Activated T-cell treated with anti-CD3 and anti-CD28 coated beads, Interleukin-2, amount 50 U/mL, for 48 hours (primary cell): ENCODE data around the gene MCCC2.
"Not testable (repeated sequence)": the region's sequence is repeated elsewhere in the genome, so short reads cannot be mapped to it uniquely, and the experiment has no call there.

Source experiments
- DNase-seq, 2 experiments: peaks; one replicate each; pipeline ENCODE4 v3.0.0-alpha.2; 2020

MCCC2 gene

GRCh38 chr5:71663191-71663969, 76.2 kb downstream of the MCCC2 start:
- DNase-seq: no peak

- not testable (repeated sequence) for DNase-seq
These were observed 77.5 kb downstream of the MCCC2 start for GRCh38 chr5:71664615-71665014.

GRCh38 chr5:71666321-71666720, 79.2 kb downstream of the MCCC2 start:
- DNase-seq: no peak

GRCh38 chr5:71677977-71678376, 90.8 kb downstream of the MCCC2 start:
- DNase-seq: no peak

- DNase-seq: no peak
These were observed 92.6 kb downstream of the MCCC2 start for GRCh38 chr5:71679714-71680113.

- no peak for DNase-seq
These were observed 93.4 kb downstream of the MCCC2 start for GRCh38 chr5:71680510-71680909.

- DNase-seq: no peak
These were observed 94.2 kb downstream of the MCCC2 start for GRCh38 chr5:71681296-71681695.

GRCh38 chr5:71684309-71684708, 97.2 kb downstream of the MCCC2 start:
- DNase-seq: no peak

GRCh38 chr5:71693828-71694427, 106.8 kb downstream of the MCCC2 start:
- DNase-seq: no peak

- DNase-seq: no peak
These were observed 107.9 kb downstream of the MCCC2 start for GRCh38 chr5:71695071-71695470.

GRCh38 chr5:71695595-71695994, 108.5 kb downstream of the MCCC2 start:
- DNase-seq: no peak

GRCh38 chr5:71697967-71698366, 110.8 kb downstream of the MCCC2 start:
- no peak for DNase-seq

GRCh38 chr5:71699233-71699632, 112.1 kb downstream of the MCCC2 start:
- no peak for DNase-seq

- DNase-seq: no peak
These were observed 112.6 kb downstream of the MCCC2 start for GRCh38 chr5:71699751-71700150.

- DNase-seq: no peak
These were observed 113.7 kb downstream of the MCCC2 start for GRCh38 chr5:71700803-71701202.

GRCh38 chr5:71701407-71701806, 114.3 kb downstream of the MCCC2 start:
- peak in 1 of 2 experiments; percentile 20 for DNase-seq

- no peak for DNase-seq
These were observed 116.8 kb downstream of the MCCC2 start for GRCh38 chr5:71703941-71704340.

GRCh38 chr5:71705421-71705820, 118.3 kb downstream of the MCCC2 start:
- DNase-seq: no peak

- DNase-seq: no peak
These were observed 119.8 kb downstream of the MCCC2 start for GRCh38 chr5:71706906-71707305.
